Measurements from ENCODE around the gene MAP3K14. TPM values are rescaled to one million over a fixed set of nuclear protein-coding genes. Genes with fewer than 3 reads are reported as not detected.
"Not testable (repeated sequence)": the region's sequence is repeated elsewhere in the genome, so short reads cannot be mapped to it uniquely, and the experiment has no call there.

The MAP3K14 gene
- total RNA-seq, 8 experiments from 2014 or later = 1.4 to 5.0 (median 3.2) TPM

- WGBS, 10 experiments = 0 to 100% (median 86%) methylated on average over 1 to 3 of the region's 3 CpGs; no CpG with 5 or more reads in 1 of the 10 experiments
- no peak overlapping the region for H3K4me3 ChIP-seq
- H3K27ac ChIP-seq = no peak overlapping the region
- in situ Hi-C loops (cut with MboI; ENCODE audit: low pct_unique_long_range_greater_than_20kb in 2 of 9, low sequenced_read_pairs in 9 of 9, unreplicated experiment in 9 of 9) = no loop called here
- peak in 2 of 8 experiments; percentile 8 to 48 for ATAC-seq (replicated peaks in 6 of 8)
- peaks cover 24 to 32% of the 10 kb centered on the region in 2 donors for H3K4me1 ChIP-seq (replicated peaks in 1 of 2)
Measured at GRCh38 chr17:45310380-45311324, 6.2 kb downstream of the MAP3K14 start.

- WGBS, 10 experiments = 73 to 100% (median 100%) methylated on average over 1 to 3 of the region's 4 CpGs; no CpG with 5 or more reads in 7 of the 10 experiments
- in situ Hi-C loops (cut with MboI; ENCODE audit: low pct_unique_long_range_greater_than_20kb in 2 of 9, low sequenced_read_pairs in 9 of 9, unreplicated experiment in 9 of 9) = no loop called here
- ATAC-seq (replicated peaks in 6 of 8) = peak in 3 of 8 experiments; percentile 11 to 23 (median 16)
- Histone ChIP-seq H3K27ac (no peak overlapping the region), H3K4me3 (no peak overlapping the region), H3K4me1 (replicated peaks in 1 of 2) (peaks cover 11 to 19% of the 10 kb centered on the region in 2 donors)
Measured at GRCh38 chr17:45309400-45309799, 7.4 kb downstream of the MAP3K14 start.

- Histone ChIP-seq H3K4me1 (replicated peaks in 1 of 2) (peaks cover 6 to 14% of the 10 kb centered on the region in 2 donors), H3K27ac (no peak overlapping the region), H3K4me3 (no peak overlapping the region)
- no peak for ATAC-seq (replicated peaks in 6 of 8)
- in situ Hi-C loops (cut with MboI; ENCODE audit: low pct_unique_long_range_greater_than_20kb in 2 of 9, low sequenced_read_pairs in 9 of 9, unreplicated experiment in 9 of 9) = no loop called here
- WGBS, 10 experiments = 92 to 100% (median 96%) methylated on average over 1 to 5 of the region's 5 CpGs; no CpG with 5 or more reads in 5 of the 10 experiments
Measured at GRCh38 chr17:45308840-45309239, 8.0 kb downstream of the MAP3K14 start.

- in situ Hi-C loops (cut with MboI; ENCODE audit: low pct_unique_long_range_greater_than_20kb in 2 of 9, low sequenced_read_pairs in 9 of 9, unreplicated experiment in 9 of 9) = no loop called here
- no peak overlapping the region for H3K4me3 ChIP-seq
- no peak overlapping the region for H3K27ac ChIP-seq
- ATAC-seq (replicated peaks in 6 of 8) = no peak
- 60 to 94% (median 71%) methylated on average over 1 to 3 of the region's 6 CpGs; no CpG with 5 or more reads in 5 of the 10 experiments for WGBS, 10 experiments
- peaks cover 0 to 6% of the 10 kb centered on the region in 2 donors for H3K4me1 ChIP-seq (replicated peaks in 1 of 2)
Measured at GRCh38 chr17:45308016-45308365, 8.8 kb downstream of the MAP3K14 start.

- in situ Hi-C loops (cut with MboI; ENCODE audit: low pct_unique_long_range_greater_than_20kb in 2 of 9, low sequenced_read_pairs in 9 of 9, unreplicated experiment in 9 of 9) = no loop called here
- H3K4me1 ChIP-seq (replicated peaks in 1 of 2) = peaks cover 0 to 6% of the 10 kb centered on the region in 2 donors
- H3K4me3 ChIP-seq = no peak overlapping the region
- ATAC-seq (replicated peaks in 6 of 8) = peak in 2 of 8 experiments; percentile 4 to 13
- WGBS, 10 experiments = 11 to 100% (median 91%) methylated on average over 1 to 6 of the region's 9 CpGs; no CpG with 5 or more reads in 1 of the 10 experiments
- H3K27ac ChIP-seq = no peak overlapping the region
Measured at GRCh38 chr17:45307290-45308015, 9.4 kb downstream of the MAP3K14 start.

GRCh38 chr17:45306623-45307022 is 10.2 kb downstream of the MAP3K14 start:
- in situ Hi-C loops (cut with MboI; ENCODE audit: low pct_unique_long_range_greater_than_20kb in 2 of 9, low sequenced_read_pairs in 9 of 9, unreplicated experiment in 9 of 9) = no loop called here
- 60 to 89% (median 71%) methylated on average over 1 to 5 of the region's 5 CpGs for WGBS, 10 experiments
- no peak for ATAC-seq (replicated peaks in 6 of 8)
- Histone ChIP-seq H3K27ac (no peak overlapping the region), H3K4me1 (replicated peaks in 1 of 2) (no peaks in the 10 kb centered on the region), H3K4me3 (no peak overlapping the region)

- WGBS, 10 experiments = 0 to 83% (median 53%) methylated on average over 1 to 4 of the region's 4 CpGs; no CpG with 5 or more reads in 3 of the 10 experiments
- Histone ChIP-seq H3K4me1 (replicated peaks in 1 of 2) (no peaks in the 10 kb centered on the region), H3K27ac (no peak overlapping the region), H3K4me3 (no peak overlapping the region)
- in situ Hi-C loops (cut with MboI; ENCODE audit: low pct_unique_long_range_greater_than_20kb in 2 of 9, low sequenced_read_pairs in 9 of 9, unreplicated experiment in 9 of 9) = no loop called here
- no peak for ATAC-seq (replicated peaks in 6 of 8)
Measured at GRCh38 chr17:45306094-45306493, 10.7 kb downstream of the MAP3K14 start.

- Histone ChIP-seq H3K4me1 (replicated peaks in 1 of 2) (no peaks in the 10 kb centered on the region), H3K27ac (no peak overlapping the region), H3K4me3 (no peak overlapping the region)
- WGBS, 10 experiments = 14 to 100% (median 80%) methylated on average over 1 to 3 of the region's 3 CpGs; no CpG with 5 or more reads in 2 of the 10 experiments
- ATAC-seq (replicated peaks in 6 of 8) = peak in 1 of 8 experiments; percentile 20
- in situ Hi-C loops (cut with MboI; ENCODE audit: low pct_unique_long_range_greater_than_20kb in 2 of 9, low sequenced_read_pairs in 9 of 9, unreplicated experiment in 9 of 9) = no loop called here
Measured at GRCh38 chr17:45305530-45306087, 11.2 kb downstream of the MAP3K14 start.

- peak in 3 of 8 experiments; percentile 26 to 41 (median 29) for ATAC-seq (replicated peaks in 6 of 8)
- no peak overlapping the region for H3K27ac ChIP-seq
- in situ Hi-C loops (cut with MboI; ENCODE audit: low pct_unique_long_range_greater_than_20kb in 2 of 9, low sequenced_read_pairs in 9 of 9, unreplicated experiment in 9 of 9) = no loop called here
- H3K4me3 ChIP-seq = no peak overlapping the region
- 20 to 88% (median 72%) methylated on average over 2 to 8 of the region's 10 CpGs; no CpG with 5 or more reads in 1 of the 10 experiments for WGBS, 10 experiments
- peaks cover 10 to 11% of the 10 kb centered on the region in 2 donors for H3K4me1 ChIP-seq (replicated peaks in 1 of 2)
Measured at GRCh38 chr17:45302649-45303173, 14.1 kb downstream of the MAP3K14 start.

- H3K27ac ChIP-seq; ATAC-seq (replicated peaks in 6 of 8); in situ Hi-C loops (cut with MboI; ENCODE audit: low pct_unique_long_range_greater_than_20kb in 2 of 9, low sequenced_read_pairs in 9 of 9, unreplicated experiment in 9 of 9); H3K4me3 ChIP-seq: not testable (repeated sequence)
- WGBS, 10 experiments = 47 to 100% (median 93%) methylated on average over 1 to 9 of the region's 9 CpGs
- peaks cover 10 to 11% of the 10 kb centered on the region in 2 donors for H3K4me1 ChIP-seq (replicated peaks in 1 of 2)
Measured at GRCh38 chr17:45302220-45302619, 14.6 kb downstream of the MAP3K14 start.

- 76 to 100% (median 88%) methylated on average over 1 to 4 of the region's 4 CpGs for WGBS, 10 experiments
- in situ Hi-C loops (cut with MboI; ENCODE audit: low pct_unique_long_range_greater_than_20kb in 2 of 9, low sequenced_read_pairs in 9 of 9, unreplicated experiment in 9 of 9) = no loop called here
- no peak overlapping the region for H3K27ac ChIP-seq
Measured at GRCh38 chr17:45301674-45302073, 15.1 kb downstream of the MAP3K14 start.

GRCh38 chr17:45300060-45300751 is 16.6 kb downstream of the MAP3K14 start:
- Histone ChIP-seq H3K27ac (no peak overlapping the region), H3K4me3 (no peak overlapping the region), H3K4me1 (replicated peaks in 1 of 2) (peaks cover 10 to 16% of the 10 kb centered on the region in 2 donors)
- WGBS, 10 experiments = 86 to 100% (median 94%) methylated on average over 1 to 7 of the region's 7 CpGs; no CpG with 5 or more reads in 3 of the 10 experiments
- in situ Hi-C loops (cut with MboI; ENCODE audit: low pct_unique_long_range_greater_than_20kb in 2 of 9, low sequenced_read_pairs in 9 of 9, unreplicated experiment in 9 of 9) = no loop called here
- no peak for ATAC-seq (replicated peaks in 6 of 8)

More at GRCh38 chr17:45301674-45302073, 15.1 kb downstream of the MAP3K14 start:
- Histone ChIP-seq H3K4me1 (replicated peaks in 1 of 2) (peaks cover 10 to 11% of the 10 kb centered on the region in 2 donors), H3K4me3 (no peak overlapping the region)
- ATAC-seq (replicated peaks in 6 of 8) = no peak

Measured in motor neuron (in vitro differentiated cells).